GM19463 (cell line): ENCODE measurements around the gene ZDHHC22.

Experiments used
- ATAC-seq: cut with Tn5 transposase; IDR thresholded peaks from one replicate; pipeline ENCODE4 v1.9.1; 2021; ENCODE audit warnings: mild to moderate bottlenecking, moderate library complexity; ENCODE audit not compliant: unreplicated experiment

ZDHHC22 gene

DNA sequence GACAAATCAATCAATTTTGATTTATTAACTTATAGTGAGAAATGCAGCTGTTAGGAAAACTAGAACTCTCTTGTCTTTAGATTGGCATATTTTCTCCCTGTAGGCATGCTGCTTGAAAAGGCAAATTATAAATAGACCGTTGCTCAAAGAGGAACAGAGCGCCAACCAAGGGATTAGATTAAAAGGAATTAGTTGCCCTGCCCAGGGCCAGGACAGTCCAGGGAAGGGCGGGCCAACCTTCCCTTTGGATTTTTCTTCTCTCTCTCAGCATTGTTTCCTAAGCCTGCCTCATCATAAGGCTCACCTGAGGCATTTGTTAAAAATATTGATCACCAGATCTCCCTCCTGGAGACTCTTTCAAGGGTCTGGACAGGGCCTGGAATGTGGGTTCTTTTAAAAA lies 34.9 kb downstream of the ZDHHC22 start:
- ATAC-seq = no peak

DNA sequence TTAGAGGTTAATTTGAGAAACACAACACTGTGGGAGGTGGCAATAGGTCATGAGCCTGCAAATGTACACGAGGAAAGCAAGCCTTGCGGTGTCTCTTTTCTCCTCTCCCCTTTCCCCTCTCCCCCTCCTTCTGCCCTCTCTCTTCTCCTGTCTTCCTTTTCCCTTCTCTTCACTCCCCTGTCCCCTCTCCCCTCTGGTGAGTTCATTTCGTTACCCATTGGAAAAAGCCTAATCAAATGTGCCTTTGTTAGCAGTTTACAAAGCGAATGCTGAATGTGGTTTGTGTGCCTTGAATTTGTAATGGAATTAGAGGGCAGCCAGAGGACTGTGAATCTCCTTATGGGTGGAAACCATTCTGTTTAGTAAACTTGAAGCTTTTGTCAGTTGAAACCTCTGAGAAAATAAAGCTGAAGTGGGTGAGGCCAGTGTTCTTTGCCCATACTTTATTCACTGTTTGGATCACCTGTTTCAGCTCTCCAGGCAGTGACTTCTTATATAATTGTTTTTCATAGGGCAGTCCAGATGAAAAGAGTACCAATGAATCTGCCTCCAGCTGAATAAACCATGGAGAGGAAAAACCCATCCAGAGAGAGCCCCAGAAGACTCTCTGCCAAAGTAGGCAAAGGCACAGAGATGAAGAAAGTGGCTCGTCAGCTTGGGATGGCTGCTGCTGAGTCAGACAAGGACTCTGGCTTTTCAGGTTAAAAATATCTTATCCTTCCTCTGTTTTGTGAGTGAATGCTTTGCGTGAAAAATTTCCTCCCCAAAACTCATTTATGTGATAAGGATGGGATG lies 36.2 kb downstream of the ZDHHC22 start:
- ATAC-seq = no peak

DNA sequence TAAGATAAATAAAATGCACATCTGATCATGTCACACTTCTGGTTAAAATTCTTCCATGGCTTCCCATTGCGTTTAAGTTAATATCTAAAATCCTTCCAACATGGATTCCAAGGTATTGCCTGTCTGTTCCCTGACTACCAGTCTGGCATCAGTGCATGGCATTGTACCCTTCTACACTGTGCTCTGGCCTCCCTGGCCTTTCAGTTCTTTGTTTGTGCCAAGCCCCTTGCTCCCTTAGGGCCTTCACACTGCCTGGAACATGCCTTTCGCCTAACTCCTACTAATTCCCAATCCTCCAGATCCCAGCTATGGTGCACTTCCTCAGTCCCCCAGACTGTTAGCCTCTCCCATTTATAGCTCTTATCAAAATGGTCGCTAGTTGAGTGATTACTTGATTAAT lies 37.2 kb downstream of the ZDHHC22 start:
- no peak for ATAC-seq

DNA sequence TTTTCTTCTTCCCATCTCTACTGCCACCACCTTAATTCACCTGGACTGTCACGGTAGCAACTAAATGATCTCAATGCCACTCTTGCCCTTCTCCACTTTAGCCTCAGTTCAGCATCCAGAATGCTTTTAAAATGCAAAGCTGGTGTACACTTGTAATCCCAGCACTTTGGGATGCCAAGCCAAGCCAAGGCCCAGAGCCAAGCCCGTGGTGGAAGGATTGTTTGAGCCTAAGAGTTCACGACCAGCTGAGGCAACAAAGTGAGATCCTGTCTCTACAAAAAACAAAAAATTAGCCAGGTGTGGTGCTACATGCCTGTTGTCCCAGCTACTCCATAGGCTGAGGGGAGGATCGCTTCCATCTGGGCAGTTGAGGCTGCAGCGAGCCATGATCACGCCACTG lies 37.6 kb downstream of the ZDHHC22 start:
- ATAC-seq = no peak

DNA sequence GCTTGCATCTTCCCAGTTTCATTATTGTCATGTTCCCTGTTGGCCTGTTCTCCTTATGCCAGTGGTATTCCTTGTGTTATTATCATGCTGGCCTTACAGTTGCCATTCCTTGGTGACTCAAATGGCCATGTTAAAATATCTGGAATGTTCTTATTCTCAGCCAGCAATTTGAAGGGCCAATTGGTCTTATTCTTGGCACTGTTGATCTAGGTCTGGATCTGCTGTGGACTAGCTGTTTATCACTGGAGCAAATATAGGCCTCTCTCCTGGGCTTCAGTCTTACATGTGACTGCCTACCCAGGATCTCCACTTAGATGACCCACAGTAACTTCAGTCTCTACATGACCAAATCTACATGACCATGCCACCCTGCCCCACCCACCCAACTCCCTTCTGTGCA lies 38.1 kb downstream of the ZDHHC22 start:
- ATAC-seq = no peak

GRCh38 chr14:77102154-77102553 lies 39.4 kb downstream of the ZDHHC22 start:
- no peak for ATAC-seq

- ATAC-seq = no peak
Measured at GRCh38 chr14:77100961-77101360, 40.6 kb downstream of the ZDHHC22 start.

GRCh38 chr14:77099425-77100167 lies 42.0 kb downstream of the ZDHHC22 start:
- no peak for ATAC-seq

- no peak for ATAC-seq
Measured at GRCh38 chr14:77098529-77099353, 42.9 kb downstream of the ZDHHC22 start.

DNA sequence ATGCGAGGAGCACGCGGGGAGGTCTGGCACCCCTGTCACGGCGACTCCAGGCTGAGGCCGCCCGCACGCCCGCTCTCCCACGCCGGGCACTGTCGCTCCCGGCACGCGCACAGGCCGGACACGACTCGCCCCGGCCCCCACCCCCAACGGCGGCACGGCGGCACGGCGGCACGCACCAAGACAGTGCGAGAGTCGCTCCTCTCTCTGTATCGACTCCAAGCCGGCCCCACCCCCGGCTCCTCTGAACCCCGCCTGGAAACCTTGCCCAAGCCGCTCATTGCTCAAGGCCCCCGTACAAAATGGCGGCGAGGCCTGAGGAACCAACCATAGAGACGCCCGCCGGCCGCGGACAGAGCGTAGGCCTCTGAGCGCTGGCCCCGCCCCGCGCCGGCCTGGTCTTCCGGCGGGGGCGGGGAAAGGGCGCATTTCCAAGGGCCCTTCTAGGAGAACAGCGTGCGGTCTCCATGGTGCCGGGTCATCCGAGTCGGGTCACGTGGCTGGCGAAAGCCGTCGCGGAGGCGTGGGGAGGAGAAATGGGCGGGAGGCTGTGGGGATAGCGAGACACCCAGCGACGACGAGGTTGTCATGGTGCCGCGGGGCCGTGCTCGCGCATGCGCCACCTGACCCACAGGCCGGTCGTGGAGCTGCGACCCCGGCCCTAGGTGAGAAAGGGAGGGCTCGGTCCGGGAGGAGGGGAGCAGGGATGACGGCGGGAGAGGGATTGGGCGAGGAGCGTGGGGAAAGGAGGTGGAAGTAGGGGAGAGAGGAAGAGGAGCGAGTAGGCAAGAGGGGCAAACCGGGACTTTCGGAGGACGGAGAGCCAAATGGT lies 43.7 kb downstream of the ZDHHC22 start, which contains the start of gene CIPC:
Gene CIPC (plus strand): TSS at position 559 of the 829 bp plus-strand sequence. CDS start 7,451 bp downstream, outside the sequence.
- peak; percentile 84 for ATAC-seq

- no peak for ATAC-seq
Measured at GRCh38 chr14:77097006-77097699, 44.4 kb downstream of the ZDHHC22 start.

GRCh38 chr14:77094672-77095284 lies 46.8 kb downstream of the ZDHHC22 start:
- no peak for ATAC-seq

DNA sequence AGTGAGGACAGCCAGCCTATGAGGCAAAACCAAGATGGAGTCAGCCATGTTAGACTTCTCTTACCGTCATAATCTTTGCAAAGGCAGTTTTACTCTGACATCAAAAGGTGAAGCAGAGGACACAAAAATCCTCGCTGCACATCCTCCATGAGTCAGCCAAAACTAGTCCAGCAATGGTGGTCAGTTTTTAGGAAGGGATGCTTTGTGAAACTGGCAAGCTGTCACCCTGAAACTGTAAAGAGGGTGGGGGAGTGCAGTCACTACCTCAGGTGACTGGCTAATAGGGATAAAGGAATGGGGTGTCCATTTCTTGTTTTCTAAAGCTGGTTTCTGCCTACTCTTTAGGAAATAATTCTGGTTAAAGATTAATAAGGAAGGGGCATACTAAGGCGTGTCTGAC lies 48.9 kb downstream of the ZDHHC22 start:
- ATAC-seq = no peak

DNA sequence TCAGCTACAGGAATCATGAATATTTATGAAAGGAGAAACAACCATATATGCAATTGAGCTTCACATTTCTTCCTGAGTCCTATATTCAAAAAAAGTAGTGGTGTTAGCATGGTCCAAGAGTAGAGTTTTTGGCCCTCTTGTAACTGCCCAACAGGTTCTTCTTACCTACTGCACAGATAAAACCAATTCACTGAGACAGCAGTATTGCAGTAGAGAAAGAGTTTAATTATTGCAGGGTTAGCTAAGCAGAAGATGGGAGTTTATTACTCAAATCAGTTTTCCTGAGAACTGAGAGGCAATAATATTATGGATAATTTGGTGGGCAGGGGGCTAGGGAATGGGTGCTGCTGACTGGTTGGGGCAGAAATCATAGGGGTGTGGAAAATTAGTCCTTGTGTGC lies 50.1 kb downstream of the ZDHHC22 start:
- ATAC-seq = no peak

GRCh38 chr14:77088645-77089044 lies 52.9 kb downstream of the ZDHHC22 start:
- no peak for ATAC-seq

GRCh38 chr14:77088219-77088618 lies 53.4 kb downstream of the ZDHHC22 start:
- no peak for ATAC-seq

DNA sequence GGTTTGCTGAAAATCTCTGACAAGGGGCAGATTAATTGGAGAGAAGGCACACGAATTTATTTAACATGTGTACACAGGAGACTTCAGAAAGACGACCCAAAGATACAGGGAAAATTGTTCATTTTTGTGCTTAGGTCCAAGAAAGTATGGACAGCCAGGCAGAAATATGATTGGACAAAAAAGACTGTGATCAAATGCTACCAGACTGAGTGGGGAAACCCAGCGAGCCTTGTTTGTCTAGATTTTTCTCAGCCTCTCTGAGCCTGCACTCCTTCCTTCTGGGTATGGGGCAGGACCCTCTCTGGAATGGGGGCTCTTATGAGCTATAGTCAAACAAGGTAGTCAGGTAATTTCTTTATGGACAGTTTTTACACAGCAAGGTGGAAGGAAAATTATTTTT lies 54.0 kb downstream of the ZDHHC22 start:
- no peak for ATAC-seq

- no peak for ATAC-seq
Measured at GRCh38 chr14:77086951-77087350, 54.6 kb downstream of the ZDHHC22 start.

- ATAC-seq = peak; percentile 73
Measured at GRCh38 chr14:77086017-77086727, 55.4 kb downstream of the ZDHHC22 start.
